GM23248 (cell line): ENCODE measurements around the gene PEAK1. TPM values are rescaled to one million over a fixed set of nuclear protein-coding genes. Genes with fewer than 3 reads are reported as not detected.

Source experiments
- DNase-seq: peaks from one replicate; pipeline ENCODE4 v3.0.0-alpha.2; 2015
- H2AFZ ChIP-seq: fragments of 200-600 bp; sonication (generic); 2 replicates; pipeline ENCODE4 v1.6.1; 2016; ENCODE audit warnings: antibody characterized with exemption
- H3F3A ChIP-seq: fragments of 200-600 bp; sonication (generic); 2 replicates; pipeline ENCODE4 v1.6.1; 2016; ENCODE audit warnings: mild to moderate bottlenecking, antibody characterized with exemption, mixed run types; ENCODE audit not compliant: insufficient read depth
- H3K27ac ChIP-seq: fragments of 200-600 bp; sonication (generic); 2 replicates; pipeline ENCODE4 v1.5.1; 2016; ENCODE audit warnings: mild to moderate bottlenecking
- H3K27me3 ChIP-seq: fragments of 200-600 bp; sonication (generic); replicated peaks from 2 replicates; pipeline ENCODE4 v1.6.1; 2016; ENCODE audit warnings: mild to moderate bottlenecking; ENCODE audit not compliant: insufficient read depth
- H3K36me3 ChIP-seq: fragments of 200-600 bp; sonication (generic); 2 replicates; pipeline ENCODE4 v1.6.1; 2016; ENCODE audit warnings: low read depth, mild to moderate bottlenecking
- H3K4me1 ChIP-seq: fragments of 200-600 bp; sonication (generic); 2 replicates; pipeline ENCODE4 v1.6.1; 2016; ENCODE audit warnings: mild to moderate bottlenecking; ENCODE audit not compliant: insufficient read depth
- H3K4me2 ChIP-seq: fragments of 200-600 bp; sonication (generic); one replicate; pipeline ENCODE4 v1.6.1; 2016; ENCODE audit warnings: mild to moderate bottlenecking; ENCODE audit not compliant: unreplicated experiment
- H3K4me3 ChIP-seq: fragments of 200-600 bp; sonication (generic); 2 replicates; pipeline ENCODE4 v1.5.1; 2016; ENCODE audit warnings: mild to moderate bottlenecking
- H3K79me2 ChIP-seq: fragments of 200-600 bp; sonication (generic); 2 replicates; pipeline ENCODE4 v1.6.1; 2016; ENCODE audit warnings: mild to moderate bottlenecking; ENCODE audit not compliant: insufficient read depth
- H3K9ac ChIP-seq: fragments of 200-600 bp; sonication (generic); 2 replicates; pipeline ENCODE4 v1.6.1; 2016; ENCODE audit warnings: mild to moderate bottlenecking
- H3K9me2 ChIP-seq: fragments of 200-600 bp; sonication (generic); 2 replicates; pipeline ENCODE4 v1.6.1; 2016; ENCODE audit warnings: mixed run types, mild to moderate bottlenecking, moderate library complexity; ENCODE audit not compliant: insufficient read depth
- H3K9me3 ChIP-seq: fragments of 200-600 bp; sonication (generic); one replicate; pipeline ENCODE4 v1.6.1; 2017; ENCODE audit warnings: low read depth
- H4K20me1 ChIP-seq: fragments of 200-600 bp; sonication (generic); 2 replicates; pipeline ENCODE4 v1.6.0; 2016; ENCODE audit not compliant: insufficient read depth
- EZH2 ChIP-seq: fragments of 200-600 bp; sonication (generic); IDR thresholded peaks from 2 replicates; pipeline ENCODE4 v1.6.1; 2018; ENCODE audit warnings: antibody characterized with exemption, mild to moderate bottlenecking; ENCODE audit not compliant: insufficient read depth, poor library complexity, severe bottlenecking
- EZH2phosphoT487 ChIP-seq: fragments of 200-600 bp; sonication (generic); IDR thresholded peaks from 2 replicates; pipeline ENCODE4 v1.6.1; 2018; ENCODE audit warnings: antibody characterized with exemption, moderate library complexity, mild to moderate bottlenecking, low read depth; ENCODE audit not compliant: insufficient read depth
- WGBS, 2 experiments: methylation state at CpG; one replicate each; pipeline ENCODE4 v1.1.6; 2015 to 2017; ENCODE audit warnings: low lambda C conversion rate in 2 of 2, low coverage in 1 of 2; ENCODE audit errors: missing lambda C conversion rate in 2 of 2; 5-methylcytosine and 5-hydroxymethylcytosine counted together
- in situ Hi-C: fragments of 300-500 bp; cut with MboI; formaldehyde crosslinking; loops from 2 replicates; pipeline ENCODE4 v1.15.0; 2020
- polyA plus RNA-seq: library from polyadenylated mRNA; unstranded; fragments of >200 nt; fragmentation: Nextera tagmentation; extraction: Ambion mirVana; gene quantifications from 2 replicates; pipeline ENCODE4 v1.2.1, GENCODE V29; 2016
- total RNA-seq: library from RNA; depleted of rRNA; stranded (reverse); fragments of >200 nt; shearing (Covaris generic); gene quantifications from 2 replicates; pipeline ENCODE4 v1.2.3, GENCODE V29; 2014

PEAK1 gene
- total and polyA plus RNA-seq, 2 experiments from 2014 or later = 22.4 to 74.5 TPM

DNA sequence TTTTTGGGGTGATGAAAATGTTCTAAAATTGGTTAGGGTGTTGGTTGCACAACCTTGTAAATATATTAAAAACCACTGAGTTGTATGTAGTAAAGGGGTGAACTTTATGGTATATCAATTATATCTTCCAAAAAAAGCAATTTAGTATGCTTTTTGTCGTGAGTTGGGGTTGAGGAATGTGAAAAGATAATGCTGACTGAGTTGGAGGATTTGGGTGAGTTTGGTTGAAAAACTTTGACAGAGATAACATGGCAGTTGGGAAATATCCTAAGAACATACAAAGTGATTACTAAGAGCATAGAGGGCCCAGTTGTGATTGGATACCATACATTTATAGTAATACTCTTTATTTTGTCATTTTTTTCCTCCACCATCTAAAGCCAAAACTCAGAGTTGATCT is 34.4 kb upstream of the PEAK1 start:
- no peaks in the 10 kb centered on the region for H3K9me3 ChIP-seq
- H3F3A ChIP-seq = peaks cover 58% of the 10 kb centered on the region
- no peak for TF ChIP-seq EZH2phosphoT487
- no peak for TF ChIP-seq EZH2
- H3K27me3 ChIP-seq = no peaks in the 10 kb centered on the region
- in situ Hi-C loops = no loop called here
- 78 to 100% methylated on average over 1 of the region's 1 CpG for WGBS, 2 experiments
- DNase-seq = peak; percentile 18
- H3K36me3 ChIP-seq = peaks cover 6% of the 10 kb centered on the region; the same call in 1 of the 2 replicates
- no peaks in the 10 kb centered on the region for H3K9me2 ChIP-seq
- peaks cover 45% of the 10 kb centered on the region for H3K79me2 ChIP-seq
- no peak overlapping the region for H3K4me3 ChIP-seq
- H3K27ac ChIP-seq = peak overlapping the region; percentile 92; the same call in 1 of the 2 replicates
- H3K4me2 ChIP-seq = no peak overlapping the region
- 0 out of 2 replicates have a peak, but pooled peaks cover 3% of the 10 kb centered on the region for H4K20me1 ChIP-seq
- no peak overlapping the region for H2AFZ ChIP-seq
- peaks cover 59% of the 10 kb centered on the region for H3K4me1 ChIP-seq
- H3K9ac ChIP-seq = no peak overlapping the region

GRCh38 chr15:77446840-77447390 is 27.0 kb upstream of the PEAK1 start:
- DNase-seq = no peak
- peaks cover 86% of the 10 kb centered on the region for H3K79me2 ChIP-seq
- no peaks in the 10 kb centered on the region for H3K9me3 ChIP-seq
- no peaks in the 10 kb centered on the region; the same call in 1 of the 2 replicates for H4K20me1 ChIP-seq
- no peak overlapping the region for H2AFZ ChIP-seq
- H3K9ac ChIP-seq = no peak overlapping the region
- H3K9me2 ChIP-seq = no peaks in the 10 kb centered on the region
- in situ Hi-C loops = no loop called here
- H3K4me2 ChIP-seq = no peak overlapping the region
- 98% methylated on average over 4 of the region's 4 CpGs for WGBS, 2 experiments
- H3K27ac ChIP-seq = no peak overlapping the region
- H3F3A ChIP-seq = no peaks in the 10 kb centered on the region
- H3K4me3 ChIP-seq = no peak overlapping the region
- no peaks in the 10 kb centered on the region for H3K27me3 ChIP-seq
- H3K4me1 ChIP-seq = no peaks in the 10 kb centered on the region
- no peaks in the 10 kb centered on the region for H3K36me3 ChIP-seq
- no peak for TF ChIP-seq EZH2
- no peak for TF ChIP-seq EZH2phosphoT487

GRCh38 chr15:77440378-77440999 is 20.6 kb upstream of the PEAK1 start:
- Histone ChIP-seq H3K27ac (no peak overlapping the region), H3K9me2 (no peaks in the 10 kb centered on the region), H3K27me3 (no peaks in the 10 kb centered on the region), H3K36me3 (no peaks in the 10 kb centered on the region), H3K9me3 (no peaks in the 10 kb centered on the region), H2AFZ (no peak overlapping the region), H3F3A (peaks cover 6% of the 10 kb centered on the region; the same call in 1 of the 2 replicates), H3K4me1 (peaks cover 14% of the 10 kb centered on the region; the same call in 1 of the 2 replicates), H3K9ac (no peak overlapping the region), H3K4me2 (peak overlapping the region; percentile 0), H3K4me3 (no peak overlapping the region), H3K79me2 (peaks cover 93% of the 10 kb centered on the region), H4K20me1 (peaks cover 5% of the 10 kb centered on the region; the same call in 1 of the 2 replicates)
- TF ChIP-seq EZH2phosphoT487 (peak; percentile 94), EZH2 (no peak)
- WGBS, 2 experiments = 79 to 83% methylated on average over 3 of the region's 3 CpGs
- peak; percentile 82 for DNase-seq
- in situ Hi-C loops = no loop called here

GRCh38 chr15:77437264-77437663 is 17.4 kb upstream of the PEAK1 start:
- Histone ChIP-seq H3K36me3 (no peaks in the 10 kb centered on the region), H3K79me2 (peaks cover 81% of the 10 kb centered on the region), H3K4me3 (no peak overlapping the region), H3K4me1 (peaks cover 14% of the 10 kb centered on the region; the same call in 1 of the 2 replicates), H3F3A (peaks cover 6% of the 10 kb centered on the region; the same call in 1 of the 2 replicates), H3K9ac (no peak overlapping the region), H3K9me2 (no peaks in the 10 kb centered on the region), H3K9me3 (no peaks in the 10 kb centered on the region), H4K20me1 (peaks cover 14% of the 10 kb centered on the region), H3K27me3 (no peaks in the 10 kb centered on the region), H3K4me2 (no peak overlapping the region), H2AFZ (no peak overlapping the region), H3K27ac (no peak overlapping the region)
- WGBS, 2 experiments = 96 to 100% methylated on average over 4 of the region's 4 CpGs
- TF ChIP-seq EZH2phosphoT487 (no peak), EZH2 (no peak)
- no peak for DNase-seq
- in situ Hi-C loops = no loop called here
